Measurements from ENCODE around the gene SLC16A3.

The SLC16A3 gene

GRCh38 chr17:82235056-82235774, 6.4 kb downstream of the SLC16A3 start:
- no peak for DNase-seq (ENCODE audit: low read depth in 2 of 2, low spot score in 1 of 2)

- no peak for DNase-seq (ENCODE audit: low read depth in 2 of 2, low spot score in 1 of 2)
Measured at GRCh38 chr17:82235775-82236141, 6.9 kb downstream of the SLC16A3 start.

- DNase-seq (ENCODE audit: low read depth in 2 of 2, low spot score in 1 of 2) = peak in 1 of 2 donors; percentile 35
Measured at GRCh38 chr17:82236142-82236971, 7.5 kb downstream of the SLC16A3 start.

- DNase-seq (ENCODE audit: low read depth in 2 of 2, low spot score in 1 of 2) = no peak
Measured at GRCh38 chr17:82237083-82237745, 8.4 kb downstream of the SLC16A3 start.

- DNase-seq (ENCODE audit: low read depth in 2 of 2, low spot score in 1 of 2) = no peak
Measured at GRCh38 chr17:82237746-82238471, 9.1 kb downstream of the SLC16A3 start.

- no peak for DNase-seq (ENCODE audit: low read depth in 2 of 2, low spot score in 1 of 2)
Measured at GRCh38 chr17:82238472-82239201, 9.8 kb downstream of the SLC16A3 start.

GRCh38 chr17:82239401-82239925, 10.6 kb downstream of the SLC16A3 start:
- no peak for DNase-seq (ENCODE audit: low read depth in 2 of 2, low spot score in 1 of 2)

GRCh38 chr17:82239926-82240505, 11.2 kb downstream of the SLC16A3 start:
- DNase-seq (ENCODE audit: low read depth in 2 of 2, low spot score in 1 of 2) = no peak

- DNase-seq (ENCODE audit: low read depth in 2 of 2, low spot score in 1 of 2) = no peak
Measured at GRCh38 chr17:82240506-82241182, 11.8 kb downstream of the SLC16A3 start.

GRCh38 chr17:82241183-82241925, 12.5 kb downstream of the SLC16A3 start:
- DNase-seq (ENCODE audit: low read depth in 2 of 2, low spot score in 1 of 2) = no peak

GRCh38 chr17:82241926-82242697, 13.3 kb downstream of the SLC16A3 start:
- DNase-seq (ENCODE audit: low read depth in 2 of 2, low spot score in 1 of 2) = no peak

- DNase-seq (ENCODE audit: low read depth in 2 of 2, low spot score in 1 of 2) = no peak
Measured at GRCh38 chr17:82242698-82242976, 13.8 kb downstream of the SLC16A3 start.

GRCh38 chr17:82242977-82243647, 14.3 kb downstream of the SLC16A3 start:
- no peak for DNase-seq (ENCODE audit: low read depth in 2 of 2, low spot score in 1 of 2)

- DNase-seq (ENCODE audit: low read depth in 2 of 2, low spot score in 1 of 2) = no peak
Measured at GRCh38 chr17:82243648-82244412, 15.0 kb downstream of the SLC16A3 start.

GRCh38 chr17:82244413-82245133, 15.7 kb downstream of the SLC16A3 start:
- DNase-seq (ENCODE audit: low read depth in 2 of 2, low spot score in 1 of 2) = no peak
